ENCODE data around the gene ATP1A2. TPM values are rescaled to one million over a fixed set of nuclear protein-coding genes. Genes with fewer than 3 reads are reported as not detected.

Gene ATP1A2
- total and polyA plus RNA-seq, 12 donors: 0.47 to 4.5 (median 1.5) TPM

DNA sequence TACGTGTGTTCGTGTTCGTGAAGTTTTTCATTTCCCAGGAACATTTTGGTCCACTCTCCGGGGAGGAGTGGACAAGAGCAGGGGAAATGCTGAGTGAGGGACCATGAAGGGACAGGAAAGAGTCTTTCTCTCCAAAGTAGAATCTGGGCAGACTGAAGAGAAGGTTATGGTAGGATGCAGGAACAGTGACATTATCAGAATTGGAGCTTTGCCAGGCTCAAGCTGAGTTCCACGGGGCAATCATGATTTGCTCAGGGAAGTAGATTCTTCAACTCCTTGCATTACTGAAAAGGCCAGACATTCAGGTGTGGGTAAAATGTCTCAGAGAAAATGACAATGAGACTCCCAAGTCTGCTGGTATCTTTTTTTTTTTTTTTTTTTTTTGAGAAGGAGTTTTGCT lies 52.5 kb downstream of the ATP1A2 start:
- WGBS, 4 donors: 65 to 79% (median 72%) methylated on average over 5 of the region's 5 CpGs

DNA sequence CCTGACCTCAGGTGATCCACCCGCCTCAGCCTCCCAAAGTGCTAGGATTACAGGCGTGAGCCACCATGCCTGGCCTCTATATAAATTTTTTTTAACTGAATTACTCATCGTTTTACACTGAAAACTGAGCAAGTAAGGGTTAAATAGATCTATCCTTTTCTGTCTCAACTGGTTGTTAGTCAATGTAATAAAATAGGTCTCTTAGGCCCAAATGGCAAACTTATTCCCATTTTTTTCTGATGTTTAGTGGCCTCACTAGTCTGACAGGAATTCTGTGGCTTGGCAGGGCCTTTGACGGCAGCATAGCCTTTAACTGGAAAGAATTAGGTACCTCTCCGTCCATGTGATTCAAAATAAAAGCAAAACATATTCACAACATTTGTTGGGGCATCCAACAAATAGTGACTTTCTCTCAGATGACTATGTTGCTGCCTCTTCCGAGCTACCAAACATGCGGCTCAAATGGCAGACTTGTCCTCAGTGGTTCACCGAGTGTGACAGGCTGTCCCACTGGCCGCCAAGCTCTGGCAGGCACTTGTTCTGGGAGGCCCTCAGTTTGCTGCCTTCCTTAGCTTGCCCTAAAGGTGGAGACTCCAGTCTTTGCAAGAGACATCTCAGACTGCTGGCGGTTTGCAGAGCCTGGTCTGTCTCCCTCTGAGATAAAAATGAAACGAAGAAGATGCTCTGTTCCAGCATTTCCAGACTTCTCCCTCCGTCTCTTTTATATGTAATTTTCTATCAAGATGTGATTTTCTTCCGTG lies 53.2 kb downstream of the ATP1A2 start:
- TF ChIP-seq, protein P1, sequence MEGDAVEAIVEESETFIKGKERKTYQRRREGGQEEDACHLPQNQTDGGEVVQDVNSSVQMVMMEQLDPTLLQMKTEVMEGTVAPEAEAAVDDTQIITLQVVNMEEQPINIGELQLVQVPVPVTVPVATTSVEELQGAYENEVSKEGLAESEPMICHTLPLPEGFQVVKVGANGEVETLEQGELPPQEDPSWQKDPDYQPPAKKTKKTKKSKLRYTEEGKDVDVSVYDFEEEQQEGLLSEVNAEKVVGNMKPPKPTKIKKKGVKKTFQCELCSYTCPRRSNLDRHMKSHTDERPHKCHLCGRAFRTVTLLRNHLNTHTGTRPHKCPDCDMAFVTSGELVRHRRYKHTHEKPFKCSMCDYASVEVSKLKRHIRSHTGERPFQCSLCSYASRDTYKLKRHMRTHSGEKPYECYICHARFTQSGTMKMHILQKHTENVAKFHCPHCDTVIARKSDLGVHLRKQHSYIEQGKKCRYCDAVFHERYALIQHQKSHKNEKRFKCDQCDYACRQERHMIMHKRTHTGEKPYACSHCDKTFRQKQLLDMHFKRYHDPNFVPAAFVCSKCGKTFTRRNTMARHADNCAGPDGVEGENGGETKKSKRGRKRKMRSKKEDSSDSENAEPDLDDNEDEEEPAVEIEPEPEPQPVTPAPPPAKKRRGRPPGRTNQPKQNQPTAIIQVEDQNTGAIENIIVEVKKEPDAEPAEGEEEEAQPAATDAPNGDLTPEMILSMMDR (IDR thresholded peaks at IDR 0.05): no peak
- no peak for TF ChIP-seq POLR2A (IDR thresholded peaks at IDR 0.05)
- H3K4me3 ChIP-seq: no peak overlapping the region
- no peaks in the 10 kb centered on the region for H3K36me3 ChIP-seq (replicated peaks in 1 of 2)
- DNase-seq: peak in 1 of 7 donors; percentile 42
- H3K4me1 ChIP-seq (replicated peaks in 1 of 2): no peaks in the 10 kb centered on the region
- no peak overlapping the region for H3K27ac ChIP-seq
- 76 to 84% (median 80%) methylated on average over 13 of the region's 13 CpGs for WGBS, 4 donors
- no peaks in the 10 kb centered on the region for H3K9me3 ChIP-seq (replicated peaks in 1 of 3)
- peaks cover 4% of the 10 kb centered on the region for H3K27me3 ChIP-seq
- intact Hi-C loops (cut with DNase I): no loop called here

More for the DNA sequence above, 52.5 kb downstream of the ATP1A2 start:
- Histone ChIP-seq H3K4me1 (replicated peaks in 1 of 2) (no peaks in the 10 kb centered on the region), H3K9me3 (replicated peaks in 1 of 3) (no peaks in the 10 kb centered on the region), H3K36me3 (replicated peaks in 1 of 2) (no peaks in the 10 kb centered on the region), H3K4me3 (no peak overlapping the region), H3K27ac (no peak overlapping the region), H3K27me3 (peaks cover 4% of the 10 kb centered on the region)
- no peak for TF ChIP-seq POLR2A (IDR thresholded peaks at IDR 0.05)
- TF ChIP-seq, protein P1 (IDR thresholded peaks at IDR 0.05): no peak
- intact Hi-C loops (cut with DNase I): no loop called here
- peak in 2 of 7 donors; percentile 16 to 33 for DNase-seq

DNA sequence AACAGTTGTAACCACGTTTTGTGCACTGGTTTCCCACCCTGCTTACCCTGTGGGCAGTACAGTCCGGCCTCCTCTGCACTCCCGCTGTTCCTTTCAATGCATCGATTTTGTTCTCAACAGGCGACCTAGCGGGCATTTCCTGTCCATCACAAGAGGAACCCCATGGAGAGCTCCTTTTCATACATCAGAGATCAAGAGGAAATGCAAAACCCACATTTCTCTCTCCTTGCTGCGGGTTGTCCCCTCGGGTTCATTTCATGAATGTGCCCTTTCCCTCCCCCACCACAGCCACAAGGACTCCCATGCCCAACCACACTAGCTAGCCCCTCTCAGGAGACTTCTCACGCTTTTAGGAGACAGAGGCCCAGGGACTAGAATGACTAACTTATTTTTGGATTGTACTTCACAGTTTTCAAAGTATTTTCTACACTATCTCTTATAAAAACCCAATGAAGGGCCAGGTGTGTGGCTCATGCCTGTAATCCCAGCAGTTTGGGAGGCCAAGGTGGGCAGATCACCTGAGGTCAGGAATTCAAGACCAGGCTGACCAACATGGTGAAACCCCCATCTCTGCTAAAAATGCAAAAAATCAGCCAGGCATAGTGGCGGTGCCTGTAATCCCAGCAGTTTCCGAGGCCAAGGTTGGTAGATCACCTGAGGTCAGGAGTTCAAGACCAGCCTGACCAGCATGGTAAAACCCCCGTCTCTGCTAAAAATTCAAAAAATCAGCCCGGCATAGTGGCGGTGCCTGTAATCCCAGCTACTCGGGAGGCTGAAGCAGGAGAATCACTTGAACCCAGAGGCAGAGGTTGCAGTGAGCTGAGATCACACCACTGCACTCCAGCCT lies 54.2 kb downstream of the ATP1A2 start:
- TF ChIP-seq POLR2A (IDR thresholded peaks at IDR 0.05): no peak
- TF ChIP-seq, protein P1 (IDR thresholded peaks at IDR 0.05): no peak
- H3K27ac ChIP-seq: no peak overlapping the region
- no peaks in the 10 kb centered on the region for H3K9me3 ChIP-seq (replicated peaks in 1 of 3)
- peak in 1 of 7 donors; percentile 23 for DNase-seq
- H3K27me3 ChIP-seq: peaks cover 4% of the 10 kb centered on the region
- intact Hi-C loops (cut with DNase I): no loop called here
- 57 to 64% (median 62%) methylated on average over 15 of the region's 15 CpGs for WGBS, 4 donors
- no peaks in the 10 kb centered on the region for H3K4me1 ChIP-seq (replicated peaks in 1 of 2)
- no peak overlapping the region for H3K4me3 ChIP-seq
- no peaks in the 10 kb centered on the region for H3K36me3 ChIP-seq (replicated peaks in 1 of 2)

DNA sequence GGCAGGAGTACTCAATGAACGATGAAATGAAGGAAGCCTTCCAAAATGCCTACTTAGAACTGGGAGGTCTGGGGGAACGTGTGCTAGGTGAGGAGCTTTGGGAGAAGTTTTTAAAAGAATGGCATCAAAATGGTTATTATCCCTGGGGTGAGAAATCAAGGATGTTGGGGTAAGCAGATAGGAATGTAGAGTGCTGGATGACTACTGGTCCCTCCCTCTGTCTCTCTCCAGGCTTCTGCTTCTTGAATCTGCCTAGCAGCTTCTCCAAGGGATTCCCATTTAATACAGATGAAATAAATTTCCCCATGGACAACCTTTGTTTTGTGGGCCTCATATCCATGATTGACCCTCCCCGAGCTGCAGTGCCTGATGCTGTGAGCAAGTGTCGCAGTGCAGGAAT lies 55.8 kb downstream of the ATP1A2 start:
- TF ChIP-seq, protein P1 (IDR thresholded peaks at IDR 0.05): no peak
- TF ChIP-seq POLR2A (IDR thresholded peaks at IDR 0.05): no peak
- H3K4me1 ChIP-seq (replicated peaks in 1 of 2): no peaks in the 10 kb centered on the region
- 85 to 93% (median 88%) methylated on average over 4 of the region's 4 CpGs for WGBS, 4 donors
- H3K4me3 ChIP-seq: no peak overlapping the region
- no peaks in the 10 kb centered on the region for H3K36me3 ChIP-seq (replicated peaks in 1 of 2)
- no peaks in the 10 kb centered on the region for H3K9me3 ChIP-seq (replicated peaks in 1 of 3)
- peaks cover 4% of the 10 kb centered on the region for H3K27me3 ChIP-seq
- intact Hi-C loops (cut with DNase I): no loop called here
- H3K27ac ChIP-seq: no peak overlapping the region
- DNase-seq: no peak
